ENCODE data around the gene PSTPIP1.

DNA sequence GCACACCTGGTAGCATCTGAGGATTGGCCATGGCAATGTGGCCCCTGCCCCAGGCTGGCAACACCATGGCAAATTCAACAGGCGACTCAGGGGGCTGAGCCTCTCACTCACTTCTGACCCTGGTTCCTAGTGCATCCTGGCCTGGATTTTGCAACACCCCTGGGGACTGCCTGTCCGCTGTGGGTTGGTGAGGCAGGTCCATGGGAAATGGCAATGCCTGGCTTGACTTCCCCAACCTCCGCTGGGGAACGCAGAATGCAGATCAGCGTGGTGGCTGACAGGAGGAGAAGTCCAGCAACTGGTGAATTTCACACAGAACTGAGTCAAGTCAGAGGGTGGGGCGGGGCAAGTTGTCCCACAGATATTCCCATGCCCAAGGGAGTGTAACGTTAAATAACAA is 3.9 kb upstream of the PSTPIP1 start:
- TF ChIP-seq, protein P1, sequence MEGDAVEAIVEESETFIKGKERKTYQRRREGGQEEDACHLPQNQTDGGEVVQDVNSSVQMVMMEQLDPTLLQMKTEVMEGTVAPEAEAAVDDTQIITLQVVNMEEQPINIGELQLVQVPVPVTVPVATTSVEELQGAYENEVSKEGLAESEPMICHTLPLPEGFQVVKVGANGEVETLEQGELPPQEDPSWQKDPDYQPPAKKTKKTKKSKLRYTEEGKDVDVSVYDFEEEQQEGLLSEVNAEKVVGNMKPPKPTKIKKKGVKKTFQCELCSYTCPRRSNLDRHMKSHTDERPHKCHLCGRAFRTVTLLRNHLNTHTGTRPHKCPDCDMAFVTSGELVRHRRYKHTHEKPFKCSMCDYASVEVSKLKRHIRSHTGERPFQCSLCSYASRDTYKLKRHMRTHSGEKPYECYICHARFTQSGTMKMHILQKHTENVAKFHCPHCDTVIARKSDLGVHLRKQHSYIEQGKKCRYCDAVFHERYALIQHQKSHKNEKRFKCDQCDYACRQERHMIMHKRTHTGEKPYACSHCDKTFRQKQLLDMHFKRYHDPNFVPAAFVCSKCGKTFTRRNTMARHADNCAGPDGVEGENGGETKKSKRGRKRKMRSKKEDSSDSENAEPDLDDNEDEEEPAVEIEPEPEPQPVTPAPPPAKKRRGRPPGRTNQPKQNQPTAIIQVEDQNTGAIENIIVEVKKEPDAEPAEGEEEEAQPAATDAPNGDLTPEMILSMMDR (IDR thresholded peaks at IDR 0.05) = no peak
- TF ChIP-seq POLR2A (IDR thresholded peaks at IDR 0.05) = no peak

All from lower leg skin (tissue), 3 donors.